SH-SY5Y (cell line): Measurements from ENCODE around the gene A4GALT.

ENCODE experiments used
- GATA2 ChIP-seq: IDR thresholded peaks from 2 replicates; pipeline ENCODE4 v1.6.1; 2011; ENCODE audit warnings: mild to moderate bottlenecking, low read depth, low read length
- GATA3 ChIP-seq: IDR thresholded peaks from 2 replicates; pipeline ENCODE4 v1.6.1; 2011; ENCODE audit warnings: low read depth, mild to moderate bottlenecking, low read length, moderate library complexity

A4GALT gene

DNA sequence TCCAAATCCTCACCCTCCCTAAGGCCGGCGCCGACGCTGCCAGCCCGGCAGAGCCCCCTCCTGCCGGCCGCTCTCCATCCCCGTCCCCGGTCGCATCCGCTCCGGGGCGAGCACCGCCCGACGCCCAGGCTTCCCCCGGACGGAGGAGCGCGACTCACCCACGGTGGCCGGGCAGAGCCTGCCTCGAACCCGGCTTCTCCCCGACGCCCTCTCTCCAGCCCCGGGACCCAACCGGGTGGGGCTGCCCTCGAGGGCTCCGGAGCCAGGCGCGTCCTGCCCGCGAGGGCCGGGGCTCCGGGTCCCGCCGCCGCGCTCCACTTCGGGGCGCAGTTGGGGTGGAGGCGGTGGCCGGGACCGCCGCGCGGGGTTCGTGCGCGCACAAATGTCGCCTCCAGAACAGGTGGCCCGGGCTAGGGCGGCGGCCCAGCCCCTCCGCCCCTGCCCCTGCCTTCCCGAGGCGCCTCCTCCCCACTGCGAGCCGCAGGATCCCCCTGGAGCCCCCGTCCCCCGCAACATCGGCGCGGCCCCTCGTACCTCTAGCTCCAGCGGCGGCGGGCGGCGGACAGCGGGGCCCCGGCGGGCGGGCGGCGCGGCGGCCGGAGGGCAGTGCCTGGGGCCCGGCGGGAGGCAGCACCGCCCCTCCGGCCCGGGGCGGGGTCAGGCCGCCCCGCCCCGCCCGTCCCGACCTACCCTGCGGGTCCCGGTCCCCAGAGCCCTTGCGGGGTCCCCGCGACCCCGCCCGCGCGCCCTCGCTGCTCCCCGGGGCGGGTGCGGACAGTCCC, at the start of gene A4GALT:
TSS of gene A4GALT (minus strand) at position 608 of the 782 bp plus-strand sequence. CDS start 26,919 bp downstream, outside the sequence.
- TF ChIP-seq GATA3 (no peak), GATA2 (no peak)

GRCh38 chr22:42770448-42770726, 49.7 kb upstream of the A4GALT start:
- no peak for TF ChIP-seq GATA3
- no peak for TF ChIP-seq GATA2

- TF ChIP-seq GATA2 (no peak), GATA3 (no peak)
Observed at GRCh38 chr22:42769574-42770447, 49.1 kb upstream of the A4GALT start.

DNA sequence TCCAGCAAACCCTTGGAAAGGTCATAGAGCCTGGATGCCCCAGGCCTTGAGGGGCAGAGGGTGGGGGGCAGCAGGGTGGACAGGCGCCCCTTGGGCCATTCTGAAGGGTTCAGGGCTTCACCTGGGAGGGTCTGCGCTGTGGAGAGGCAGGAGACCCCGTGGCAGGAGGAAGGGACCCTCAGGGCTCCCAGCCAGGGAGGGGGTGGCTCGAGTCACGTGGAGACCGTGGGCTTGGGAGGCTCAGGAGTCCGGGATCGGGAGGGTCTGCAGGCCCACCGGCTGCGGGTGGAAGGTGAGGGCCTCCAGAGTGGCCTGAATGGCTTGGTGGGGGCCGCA, 48.5 kb upstream of the A4GALT start:
- no peak for TF ChIP-seq GATA3

DNA sequence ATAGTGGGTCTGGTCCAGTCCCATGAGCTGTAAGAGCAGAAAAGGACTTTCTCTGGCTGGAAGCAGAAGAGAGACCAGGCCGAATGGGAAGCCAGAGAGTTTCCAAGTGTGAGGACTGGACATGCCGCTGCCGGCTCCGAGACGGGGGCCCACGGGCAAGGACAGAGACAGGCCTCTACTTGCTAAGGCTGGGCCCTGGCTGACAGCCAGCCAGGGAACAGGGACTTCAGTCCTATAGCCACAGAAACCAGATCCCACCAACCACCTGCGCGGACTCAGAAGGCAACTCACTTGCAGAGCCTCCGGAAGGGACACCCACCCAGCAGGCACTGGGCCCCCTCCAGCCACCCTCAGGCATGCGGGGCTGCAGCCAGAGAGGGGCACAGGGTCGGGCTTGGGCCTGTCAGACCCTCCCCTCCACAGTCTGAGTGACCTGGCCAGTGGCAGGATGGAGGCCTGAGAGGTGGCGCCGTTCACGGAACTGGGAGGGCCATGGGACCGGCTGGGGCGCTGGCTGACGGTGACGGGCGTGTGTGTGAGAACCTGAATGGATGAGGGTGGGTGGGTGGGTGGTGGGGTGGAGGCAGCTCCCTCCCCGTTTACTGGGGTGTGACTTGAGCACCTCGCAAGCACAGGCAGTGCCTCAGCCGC, 47.8 kb upstream of the A4GALT start:
- no peak for TF ChIP-seq GATA2
- no peak for TF ChIP-seq GATA3

- TF ChIP-seq GATA3 (no peak), GATA2 (no peak)
Observed at GRCh38 chr22:42766860-42767259, 46.2 kb upstream of the A4GALT start.

DNA sequence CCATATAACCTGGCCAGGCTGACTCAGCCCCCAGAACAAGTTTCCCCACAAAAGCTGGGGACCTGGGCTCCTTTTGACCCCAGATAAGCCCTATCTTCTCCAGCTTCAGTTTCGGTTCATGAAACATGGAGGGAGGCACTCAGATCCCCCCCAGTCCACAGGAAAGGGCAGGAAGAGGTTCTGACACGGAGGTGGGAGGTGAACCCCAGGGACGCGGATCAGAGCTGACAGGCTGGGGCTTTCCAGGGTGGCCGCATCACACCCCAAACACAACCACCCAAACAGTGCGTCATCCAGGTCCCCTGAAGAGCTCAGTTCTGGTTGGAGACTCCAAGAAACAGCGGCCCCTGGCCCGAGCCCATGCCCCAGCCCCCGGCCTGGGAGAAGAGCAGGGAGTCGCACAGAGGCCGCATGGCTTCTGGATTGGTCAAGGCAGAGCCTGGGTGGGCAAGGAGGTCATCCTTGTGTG, 44.3 kb upstream of the A4GALT start:
- no peak for TF ChIP-seq GATA3
- no peak for TF ChIP-seq GATA2

GRCh38 chr22:42763965-42764480, 43.4 kb upstream of the A4GALT start:
- TF ChIP-seq GATA3 = no peak
- no peak for TF ChIP-seq GATA2

- no peak for TF ChIP-seq GATA3
- TF ChIP-seq GATA2 = no peak
Observed at GRCh38 chr22:42760806-42761565, 40.3 kb upstream of the A4GALT start.

DNA sequence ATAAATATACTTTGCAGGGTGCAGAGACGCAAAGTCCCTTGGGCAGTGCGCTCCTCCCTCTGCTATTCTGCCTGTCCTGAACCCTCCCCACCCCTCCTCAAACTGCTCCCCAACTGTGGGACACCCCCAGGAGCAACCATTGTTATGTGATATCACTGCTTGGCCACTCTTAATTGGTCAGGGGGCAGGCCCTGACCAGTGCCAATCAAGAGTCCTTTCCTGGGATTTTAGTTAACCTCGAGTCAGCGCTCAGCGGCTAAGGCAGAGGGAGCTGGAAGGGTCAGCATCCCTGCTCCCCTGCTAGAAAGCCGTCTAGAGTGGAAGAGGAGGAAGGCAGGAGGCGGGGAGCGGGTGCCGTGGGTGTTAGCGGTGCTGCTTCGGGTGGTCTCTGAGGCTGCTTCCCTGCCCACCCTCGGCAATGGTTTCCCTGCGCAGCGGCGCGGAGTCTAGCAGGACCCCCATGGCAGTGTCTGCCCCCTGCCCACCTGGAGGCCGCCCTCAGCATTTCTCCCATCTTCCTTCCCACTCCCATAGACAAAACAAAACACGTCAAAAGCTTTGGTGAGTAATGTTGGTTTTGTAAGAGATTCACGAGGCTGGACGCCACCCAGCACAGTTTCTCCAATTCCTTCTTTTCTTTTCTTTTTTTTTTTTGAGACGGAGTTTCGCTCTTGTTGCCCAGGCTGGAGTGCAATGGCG, 38.4 kb upstream of the A4GALT start:
- TF ChIP-seq GATA2 (no peak), GATA3 (no peak)

DNA sequence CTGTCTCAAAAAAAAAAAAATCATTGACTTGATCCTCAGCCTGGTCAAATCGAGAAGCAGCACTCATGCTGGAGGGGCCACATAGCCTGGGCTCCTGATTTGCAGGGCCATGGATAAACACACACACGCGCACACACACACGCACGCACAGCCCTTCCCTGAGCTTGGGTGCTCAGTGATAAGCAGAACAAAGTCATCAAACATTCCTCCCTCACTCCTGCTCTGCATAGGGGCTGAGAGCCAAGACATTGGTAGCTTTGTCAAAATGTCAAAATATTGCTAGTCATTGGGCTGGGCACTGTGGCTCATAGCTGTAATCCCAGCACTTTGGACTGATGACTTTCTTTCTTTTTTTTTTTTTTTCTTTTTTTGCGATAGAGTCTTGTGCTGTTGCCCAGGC, 34.0 kb upstream of the A4GALT start:
- no peak for TF ChIP-seq GATA2
- TF ChIP-seq GATA3 = no peak

- no peak for TF ChIP-seq GATA2
- TF ChIP-seq GATA3 = no peak
Observed at GRCh38 chr22:42752912-42753311, 32.2 kb upstream of the A4GALT start.

DNA sequence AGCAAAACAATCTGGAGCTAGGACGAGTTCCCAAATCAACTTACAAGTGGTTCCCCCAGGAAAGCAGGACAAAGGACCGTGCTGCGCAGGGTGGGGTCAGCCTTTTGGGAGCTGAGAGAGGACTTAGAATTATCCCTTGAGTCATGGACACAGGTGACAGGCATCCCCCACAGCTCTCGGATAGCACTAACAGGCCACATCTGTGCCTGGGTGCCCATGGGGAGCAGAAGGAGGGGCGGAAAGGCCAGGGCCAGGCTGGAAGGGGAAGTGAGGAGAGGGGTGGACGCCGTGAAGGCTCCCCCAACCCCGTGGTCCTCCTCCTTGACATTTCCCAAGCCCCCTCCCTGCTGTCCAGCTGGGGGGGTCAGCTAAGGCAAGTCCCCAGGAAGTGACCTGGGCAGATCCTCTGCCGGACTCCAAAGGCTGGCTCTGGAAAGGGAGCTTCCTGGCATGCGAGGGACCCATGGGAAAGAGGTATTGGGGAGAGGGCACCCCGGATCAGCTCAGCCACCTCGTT, 31.6 kb upstream of the A4GALT start:
- no peak for TF ChIP-seq GATA2
- no peak for TF ChIP-seq GATA3

DNA sequence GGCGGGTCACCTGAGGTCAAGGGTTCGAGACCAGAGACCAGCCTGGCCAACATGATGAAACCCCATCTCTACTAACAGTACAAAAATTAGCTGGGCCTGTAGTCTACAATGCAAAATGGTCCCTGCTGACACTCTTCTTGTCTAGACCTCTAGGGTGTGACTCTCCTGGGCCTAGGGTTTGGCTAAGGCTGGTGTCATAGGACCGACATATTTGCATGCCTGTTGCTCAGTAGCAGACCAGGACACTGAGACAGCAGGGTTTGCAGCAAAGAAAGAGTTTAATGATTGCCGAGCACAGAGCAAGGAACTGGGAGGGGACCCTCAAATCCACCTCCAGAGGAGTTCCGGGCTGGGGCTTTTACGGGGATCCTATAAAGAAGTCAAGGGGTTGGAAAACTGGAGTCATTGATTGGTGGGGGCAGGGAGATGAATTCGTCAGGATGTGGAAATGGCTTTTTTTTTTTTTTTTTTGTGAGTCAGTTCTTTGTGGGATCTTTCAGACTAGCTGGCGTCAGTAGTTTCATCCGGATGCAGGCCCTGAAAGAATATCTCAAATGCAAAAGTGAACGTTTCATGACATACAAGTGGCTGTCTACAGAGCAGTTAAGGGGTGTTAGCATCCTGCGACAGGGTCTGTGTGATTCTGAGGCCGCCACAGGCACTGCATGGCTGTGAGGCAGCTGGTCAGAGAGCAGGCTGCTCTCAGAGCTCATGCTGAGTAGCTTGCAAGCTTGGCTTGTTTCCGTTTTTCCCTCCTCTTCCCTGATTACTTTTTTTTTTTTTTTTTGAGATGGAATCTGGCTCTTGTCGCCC, 27.2 kb upstream of the A4GALT start:
- no peak for TF ChIP-seq GATA2
- no peak for TF ChIP-seq GATA3
